MCF 10A (cell line): ENCODE measurements around the gene ACTR1B. TPM values are rescaled to one million over a fixed set of nuclear protein-coding genes. Genes with fewer than 3 reads are reported as not detected.

ENCODE experiments used
- BruUV-seq: library from RNA; stranded (reverse); fragments of 400-500 nt; replicated peaks from 2 replicates; lab custom pipeline; 2021; lab: Mats Ljungman, UMichigan
- CTCF ChIA-PET: fragments of 300-600 bp; sonication (Branson Sonifier 250); formaldehyde crosslinking; extraction: SDS; loops from one replicate; lab custom pipeline; 2021; ENCODE audit warnings: antibody characterized with exemption, inconsistent platforms; lab: Yijun Ruan, JAX
- POLR2A ChIA-PET: fragments of 300-600, 350-650 bp; sonication (Branson Sonifier 250); formaldehyde crosslinking; extraction: SDS; loops from one replicate; lab custom pipeline; 2020; ENCODE audit warnings: antibody characterized with exemption, inconsistent platforms; lab: Yijun Ruan, JAX
- DNase-seq: peaks from one replicate; pipeline ENCODE4 v3.0.0-alpha.2; 2018; ENCODE audit not compliant: unreplicated experiment
- H3K27ac Mint-ChIP-seq: one replicate; pipeline ENCODE4 v1.8.0; 2022; ENCODE audit warnings: mild to moderate bottlenecking, low read depth, mixed read lengths; ENCODE audit not compliant: unreplicated experiment
- H3K27me3 Mint-ChIP-seq: one replicate; pipeline ENCODE4 v1.8.0; 2022; ENCODE audit warnings: mixed read lengths; ENCODE audit not compliant: insufficient read depth, unreplicated experiment
- H3K36me3 Mint-ChIP-seq: one replicate; pipeline ENCODE4 v1.8.0; 2022; ENCODE audit warnings: mild to moderate bottlenecking, moderate library complexity, mixed read lengths; ENCODE audit not compliant: insufficient read depth, unreplicated experiment
- H3K4me1 Mint-ChIP-seq: one replicate; pipeline ENCODE4 v1.8.0; 2022; ENCODE audit warnings: mixed read lengths; ENCODE audit not compliant: insufficient read depth, unreplicated experiment
- H3K4me3 Mint-ChIP-seq: one replicate; pipeline ENCODE4 v1.8.0; 2022; ENCODE audit warnings: mild to moderate bottlenecking, moderate library complexity, mixed read lengths; ENCODE audit not compliant: unreplicated experiment
- H3K9me3 Mint-ChIP-seq: one replicate; pipeline ENCODE4 v1.8.0; 2022; ENCODE audit warnings: mixed read lengths; ENCODE audit not compliant: unreplicated experiment
- CTCF ChIP-seq: fragments of 200-600 bp; IDR thresholded peaks from one replicate; pipeline ENCODE4 v1.8.0; 2022; ENCODE audit warnings: antibody characterized with exemption, mild to moderate bottlenecking; ENCODE audit not compliant: unreplicated experiment
- intact Hi-C: fragments of 100-400 bp; cut with micrococcal nuclease; formaldehyde crosslinking; loops from 2 replicates; pipeline ENCODE4 v1.14.1; 2022
- total RNA-seq: library from RNA; stranded (reverse); gene quantifications from 2 replicates; pipeline ENCODE4 v1.2.3, GENCODE V29; 2022

Gene ACTR1B
- total RNA-seq, 1 experiment from 2014 or later = 63.7 TPM

- Mint-ChIP-seq H3K27me3 (no peaks in the 10 kb centered on the region), H3K4me1 (no peaks in the 10 kb centered on the region), H3K9me3 (peaks cover 26% of the 10 kb centered on the region), H3K4me3 (no peak overlapping the region), H3K27ac (no peak overlapping the region), H3K36me3 (peaks cover 26% of the 10 kb centered on the region)
- no TSS peak for BruUV-seq
- TF ChIP-seq CTCF = no peak
- ChIA-PET CTCF (interaction anchor here (0.9 kb wide), 1 partner anchor 22 kb away, joined by 3 read pairs; no protein-coding TSS in a partner anchor), POLR2A (interaction anchor here (1.4 to 1.5 kb wide), 2 partner anchors 9 to 10 kb away, joined by 4 to 5 read pairs; partner anchors contain the start of gene COX5B)
- intact Hi-C loops = no loop called here
- no peak for DNase-seq
These were observed 9.1 kb downstream of the ACTR1B start for GRCh38 chr2:97654791-97655190.

GRCh38 chr2:97654309-97654708 is 9.5 kb downstream of the ACTR1B start:
- ChIA-PET POLR2A (interaction anchor here (1.3 to 1.5 kb wide), 3 partner anchors 8 to 11 kb away, joined by 4 to 5 read pairs (median 5); partner anchors contain the start of gene COX5B), CTCF (no interaction called here)
- Mint-ChIP-seq H3K9me3 (peaks cover 26% of the 10 kb centered on the region), H3K4me1 (no peaks in the 10 kb centered on the region), H3K4me3 (no peak overlapping the region), H3K36me3 (peaks cover 31% of the 10 kb centered on the region), H3K27ac (no peak overlapping the region), H3K27me3 (no peaks in the 10 kb centered on the region)
- intact Hi-C loops = no loop called here
- DNase-seq = no peak
- TF ChIP-seq CTCF = no peak
- no TSS peak for BruUV-seq

GRCh38 chr2:97653874-97654273 is 10.0 kb downstream of the ACTR1B start:
- Mint-ChIP-seq H3K4me3 (no peak overlapping the region), H3K4me1 (no peaks in the 10 kb centered on the region), H3K36me3 (peaks cover 35% of the 10 kb centered on the region), H3K9me3 (peaks cover 26% of the 10 kb centered on the region), H3K27me3 (no peaks in the 10 kb centered on the region), H3K27ac (no peak overlapping the region)
- ChIA-PET POLR2A (interaction anchor here (1.3 to 1.5 kb wide), 2 partner anchors 9 to 11 kb away, joined by 4 to 5 read pairs; no protein-coding TSS in a partner anchor), CTCF (no interaction called here)
- no TSS peak for BruUV-seq
- TF ChIP-seq CTCF = no peak
- DNase-seq = no peak
- intact Hi-C loops = no loop called here

- BruUV-seq = no TSS peak
- no peak for TF ChIP-seq CTCF
- Mint-ChIP-seq H3K27ac (no peak overlapping the region), H3K36me3 (peaks cover 36% of the 10 kb centered on the region), H3K4me1 (no peaks in the 10 kb centered on the region), H3K4me3 (no peak overlapping the region), H3K9me3 (peaks cover 26% of the 10 kb centered on the region), H3K27me3 (no peaks in the 10 kb centered on the region)
- ChIA-PET POLR2A (interaction anchor here (1.3 to 1.5 kb wide), 2 partner anchors 9 to 12 kb away, joined by 4 to 5 read pairs; no protein-coding TSS in a partner anchor), CTCF (no interaction called here)
- DNase-seq = no peak
- intact Hi-C loops = no loop called here
These were observed 10.4 kb downstream of the ACTR1B start for GRCh38 chr2:97653473-97653872.
